Glutamatergic neuron (in vitro differentiated cells): ENCODE results near the gene SMAD5. TPM values are rescaled to one million over a fixed set of nuclear protein-coding genes. Genes with fewer than 3 reads are reported as not detected.

Experiments
- DNase-seq: peaks from one replicate; pipeline ENCODE4 v3.0.0; 2022
- H3K27ac Mint-ChIP-seq: one replicate; pipeline ENCODE4 v1.8.0; 2020; ENCODE audit warnings: mild to moderate bottlenecking, mixed read lengths, inconsistent platforms; ENCODE audit not compliant: unreplicated experiment
- H3K27me3 Mint-ChIP-seq: one replicate; pipeline ENCODE4 v1.8.0; 2020; ENCODE audit warnings: mild to moderate bottlenecking, moderate library complexity, mixed read lengths, inconsistent platforms; ENCODE audit not compliant: unreplicated experiment
- H3K36me3 Mint-ChIP-seq: one replicate; pipeline ENCODE4 v1.8.0; 2020; ENCODE audit warnings: mild to moderate bottlenecking, mixed read lengths, inconsistent platforms; ENCODE audit not compliant: unreplicated experiment
- H3K4me1 Mint-ChIP-seq: one replicate; pipeline ENCODE4 v1.8.0; 2020; ENCODE audit warnings: mild to moderate bottlenecking, low read depth, mixed read lengths, inconsistent platforms; ENCODE audit not compliant: unreplicated experiment
- H3K4me3 Mint-ChIP-seq: one replicate; pipeline ENCODE4 v1.8.0; 2020; ENCODE audit warnings: mild to moderate bottlenecking, mixed read lengths, inconsistent platforms; ENCODE audit not compliant: unreplicated experiment
- H3K9me3 Mint-ChIP-seq: one replicate; pipeline ENCODE4 v1.8.0; 2020; ENCODE audit warnings: mild to moderate bottlenecking, moderate library complexity, mixed read lengths, inconsistent platforms; ENCODE audit not compliant: unreplicated experiment
- total RNA-seq: library from RNA; stranded (reverse); fragmentation: NEBNext Ultra II Directional; extraction: Animal tissue kit (Norgen Biotek cat#: 25700); gene quantifications from one replicate; pipeline ENCODE4 v1.2.1, GENCODE V29; 2021; ENCODE audit not compliant: unreplicated experiment
- TF ChIP-seq, protein P1 (sequence below): fragments of 200-600 bp; sonication (generic); IDR thresholded peaks from one replicate; pipeline ENCODE4 v1.5.0; 2021; ENCODE audit not compliant: partially characterized antibody, unreplicated experiment

Gene SMAD5
- total RNA-seq, 1 donor from 2014 or later: 36.9 TPM

DNA sequence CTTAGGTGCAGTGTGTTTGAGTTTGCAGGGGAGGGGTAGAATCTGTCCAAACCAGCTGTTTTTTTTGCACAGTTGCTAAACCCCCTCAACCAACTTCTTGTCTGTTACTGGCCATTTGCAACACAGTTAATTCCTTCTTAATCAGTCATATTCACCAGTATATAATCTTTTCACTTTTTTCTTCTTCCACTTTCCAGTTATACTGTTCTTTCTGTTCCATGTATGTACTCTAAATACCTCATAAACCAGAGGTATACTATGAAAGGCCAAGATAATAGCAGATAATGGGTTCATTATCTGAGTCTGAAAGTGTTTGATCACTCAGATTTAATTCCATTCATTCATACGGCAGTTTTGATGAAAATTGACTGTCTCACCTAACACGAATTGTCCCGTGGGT lies 11.1 kb downstream of the SMAD5 start:
- Mint-ChIP-seq H3K27me3 (peaks cover 3% of the 10 kb centered on the region), H3K4me3 (no peak overlapping the region), H3K36me3 (no peaks in the 10 kb centered on the region), H3K27ac (no peak overlapping the region), H3K9me3 (no peaks in the 10 kb centered on the region), H3K4me1 (peaks cover 2% of the 10 kb centered on the region)
- no peak for DNase-seq
- TF ChIP-seq, protein P1, sequence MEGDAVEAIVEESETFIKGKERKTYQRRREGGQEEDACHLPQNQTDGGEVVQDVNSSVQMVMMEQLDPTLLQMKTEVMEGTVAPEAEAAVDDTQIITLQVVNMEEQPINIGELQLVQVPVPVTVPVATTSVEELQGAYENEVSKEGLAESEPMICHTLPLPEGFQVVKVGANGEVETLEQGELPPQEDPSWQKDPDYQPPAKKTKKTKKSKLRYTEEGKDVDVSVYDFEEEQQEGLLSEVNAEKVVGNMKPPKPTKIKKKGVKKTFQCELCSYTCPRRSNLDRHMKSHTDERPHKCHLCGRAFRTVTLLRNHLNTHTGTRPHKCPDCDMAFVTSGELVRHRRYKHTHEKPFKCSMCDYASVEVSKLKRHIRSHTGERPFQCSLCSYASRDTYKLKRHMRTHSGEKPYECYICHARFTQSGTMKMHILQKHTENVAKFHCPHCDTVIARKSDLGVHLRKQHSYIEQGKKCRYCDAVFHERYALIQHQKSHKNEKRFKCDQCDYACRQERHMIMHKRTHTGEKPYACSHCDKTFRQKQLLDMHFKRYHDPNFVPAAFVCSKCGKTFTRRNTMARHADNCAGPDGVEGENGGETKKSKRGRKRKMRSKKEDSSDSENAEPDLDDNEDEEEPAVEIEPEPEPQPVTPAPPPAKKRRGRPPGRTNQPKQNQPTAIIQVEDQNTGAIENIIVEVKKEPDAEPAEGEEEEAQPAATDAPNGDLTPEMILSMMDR: no peak

GRCh38 chr5:136145030-136145429 lies 12.4 kb downstream of the SMAD5 start:
- Mint-ChIP-seq H3K27ac (no peak overlapping the region), H3K4me1 (peaks cover 4% of the 10 kb centered on the region), H3K27me3 (no peaks in the 10 kb centered on the region), H3K9me3 (no peaks in the 10 kb centered on the region), H3K4me3 (no peak overlapping the region), H3K36me3 (no peaks in the 10 kb centered on the region)
- DNase-seq: no peak
- TF ChIP-seq, protein P1: no peak

GRCh38 chr5:136146201-136146600 lies 13.6 kb downstream of the SMAD5 start:
- no peaks in the 10 kb centered on the region for H3K27me3 Mint-ChIP-seq
- H3K27ac Mint-ChIP-seq: no peak overlapping the region
- no peak overlapping the region for H3K4me3 Mint-ChIP-seq
- no peak for DNase-seq
- TF ChIP-seq, protein P1: no peak
- no peaks in the 10 kb centered on the region for H3K36me3 Mint-ChIP-seq
- peaks cover 4% of the 10 kb centered on the region for H3K4me1 Mint-ChIP-seq
- H3K9me3 Mint-ChIP-seq: no peaks in the 10 kb centered on the region

- H3K4me1 Mint-ChIP-seq: peaks cover 4% of the 10 kb centered on the region
- no peaks in the 10 kb centered on the region for H3K36me3 Mint-ChIP-seq
- TF ChIP-seq, protein P1: no peak
- no peak overlapping the region for H3K27ac Mint-ChIP-seq
- no peaks in the 10 kb centered on the region for H3K9me3 Mint-ChIP-seq
- no peaks in the 10 kb centered on the region for H3K27me3 Mint-ChIP-seq
- H3K4me3 Mint-ChIP-seq: no peak overlapping the region
- no peak for DNase-seq
Measured at GRCh38 chr5:136147632-136148031, 15.0 kb downstream of the SMAD5 start.

DNA sequence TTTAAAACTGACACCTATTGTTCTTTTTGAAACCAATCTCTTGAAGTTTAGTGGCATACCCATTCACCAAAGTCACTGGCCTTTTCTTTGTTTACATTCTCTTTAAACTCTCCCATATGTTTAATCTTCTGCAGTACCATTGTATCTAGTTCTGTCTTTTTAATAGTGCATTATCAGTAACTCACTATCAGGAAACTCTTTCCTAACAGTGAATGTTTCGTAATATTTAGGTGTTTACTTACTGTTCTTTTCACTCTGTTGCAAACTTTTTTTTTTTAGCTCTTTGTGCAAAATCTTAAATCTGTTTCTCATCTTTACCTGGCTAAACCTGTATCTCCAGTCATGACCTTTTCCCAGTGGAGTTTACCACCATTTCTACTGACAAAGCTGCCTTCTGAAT lies 17.2 kb downstream of the SMAD5 start:
- TF ChIP-seq, protein P1: no peak
- no peak overlapping the region for H3K4me3 Mint-ChIP-seq
- no peaks in the 10 kb centered on the region for H3K36me3 Mint-ChIP-seq
- DNase-seq: no peak
- H3K27me3 Mint-ChIP-seq: no peaks in the 10 kb centered on the region
- no peaks in the 10 kb centered on the region for H3K9me3 Mint-ChIP-seq
- H3K27ac Mint-ChIP-seq: no peak overlapping the region
- H3K4me1 Mint-ChIP-seq: peaks cover 4% of the 10 kb centered on the region
